H1 (cell line): ENCODE measurements around the gene WDCP. TPM values are rescaled to one million over a fixed set of nuclear protein-coding genes. Genes with fewer than 3 reads are reported as not detected.
"Not testable (repeated sequence)": the region's sequence is repeated elsewhere in the genome, so short reads cannot be mapped to it uniquely, and the experiment has no call there.

Experiments
- CTCF ChIA-PET: fragments of 300-600 bp; sonication (Branson Sonifier 250); formaldehyde crosslinking; loops from one replicate; lab custom pipeline; 2021; ENCODE audit not compliant: partially characterized antibody; lab: Charles Lee
- POLR2A ChIA-PET: fragments of 300-600 bp; sonication (Branson Sonifier 250); formaldehyde crosslinking; loops from one replicate; lab custom pipeline; 2021; ENCODE audit warnings: inconsistent platforms; ENCODE audit not compliant: partially characterized antibody; lab: Charles Lee
- DNase-seq, 2 experiments: peaks; one replicate each; pipeline versions ENCODE4 v3.0.0 to v3.0.0-alpha.2; 2010 to 2022; ENCODE audit warnings: low spot score in 2 of 2, low read depth in 1 of 2, mixed read lengths in 1 of 2
- FAIRE-seq: peaks from 2 replicates; lab custom pipeline; 2011; peaks lifted over from hg19 to GRCh38; lab: Jason Lieb, UNC
- H2AFZ ChIP-seq: 2 replicates; pipeline ENCODE4 v1.8.1; 2012; ENCODE audit warnings: low read length, inconsistent platforms
- H2AK5ac ChIP-seq: 2 replicates; pipeline ENCODE4 v1.6.1; 2013; ENCODE audit warnings: low read depth, low read length
- H2BK120ac ChIP-seq: replicated peaks from 2 replicates; pipeline ENCODE3; 2013; ENCODE audit warnings: low read depth, low read length, inconsistent platforms
- H2BK12ac ChIP-seq: 2 replicates; pipeline ENCODE4 v1.6.1; 2013; ENCODE audit warnings: low read depth, low read length
- H2BK15ac ChIP-seq: 2 replicates; pipeline ENCODE4 v1.6.1; 2013; ENCODE audit warnings: low read length
- H2BK20ac ChIP-seq: 2 replicates; pipeline ENCODE4 v1.6.1; 2013; ENCODE audit warnings: low read length
- H2BK5ac ChIP-seq: 2 replicates; pipeline ENCODE4 v1.6.1; 2013; ENCODE audit warnings: low read depth, low read length
- H3K14ac ChIP-seq: 2 replicates; pipeline ENCODE4 v1.6.1; 2013; ENCODE audit warnings: inconsistent platforms; ENCODE audit not compliant: insufficient read length
- H3K18ac ChIP-seq: 2 replicates; pipeline ENCODE4 v1.6.1; 2013; ENCODE audit warnings: low read length; ENCODE audit errors: extremely low read depth
- H3K23ac ChIP-seq: 2 replicates; pipeline ENCODE4 v1.6.1; 2013; ENCODE audit warnings: inconsistent platforms; ENCODE audit not compliant: insufficient read length
- H3K23me2 ChIP-seq: 2 replicates; pipeline ENCODE4 v1.6.1; 2013; ENCODE audit warnings: low read depth, low read length
- H3K27ac ChIP-seq: 2 replicates; pipeline ENCODE4 v1.6.1; 2011; ENCODE audit warnings: low read depth, low read length, inconsistent platforms
- H3K27me3 ChIP-seq, 4 experiments: replicated peaks in 1 of 4; 1 replicate in 1 of 4; 2 replicates in 3 of 4; pipeline versions ENCODE4 v1.6.1 to v1.8.1; 2011 to 2013; ENCODE audit warnings: low read length in 3 of 4, mild to moderate bottlenecking in 3 of 4, inconsistent platforms in 2 of 4, mixed read lengths in 2 of 4, moderate library complexity in 1 of 4; ENCODE audit not compliant: control insufficient read depth in 3 of 4, insufficient read depth in 3 of 4; ENCODE audit errors: extremely low read depth in 1 of 4
- H3K36me3 ChIP-seq, 4 experiments: 2 replicates each; pipeline versions ENCODE4 v1.6.1 to v1.8.1; 2011 to 2013; ENCODE audit warnings: mild to moderate bottlenecking in 4 of 4, low read length in 3 of 4, moderate library complexity in 2 of 4, control low read depth in 1 of 4, inconsistent platforms in 1 of 4; ENCODE audit not compliant: insufficient read depth in 4 of 4, control insufficient read depth in 2 of 4
- H3K4ac ChIP-seq: replicated peaks from 2 replicates; pipeline ENCODE3; 2013; ENCODE audit warnings: low read length, low read depth, mixed read lengths, inconsistent platforms; ENCODE audit not compliant: insufficient read length
- H3K4me1 ChIP-seq, 4 experiments: replicated peaks in 1 of 4; 1 replicate in 1 of 4; 2 replicates in 3 of 4; pipeline versions ENCODE4 v1.6.1 to v1.8.1; 2011 to 2013; ENCODE audit warnings: low read length in 3 of 4, inconsistent platforms in 2 of 4, mixed read lengths in 1 of 4; ENCODE audit not compliant: insufficient read depth in 4 of 4, control insufficient read depth in 3 of 4
- H3K4me2 ChIP-seq, 2 experiments: 2 replicates each; pipeline versions ENCODE4 v1.6.1 to v1.8.1; 2011 to 2013; ENCODE audit warnings: low read depth in 2 of 2, low read length in 2 of 2, control low read depth in 1 of 2, inconsistent platforms in 1 of 2, mild to moderate bottlenecking in 1 of 2; ENCODE audit not compliant: insufficient read depth in 1 of 2
- H3K4me3 ChIP-seq, 4 experiments: fragments of 200-600, 300-600 bp in 1 of 4; sonication (generic), shearing (Covaris generic), sonication (Bioruptor Twin) in 1 of 4; 2 replicates each; pipeline versions ENCODE4 v1.5.1 to v1.8.1; 2011 to 2016; ENCODE audit warnings: low read length in 4 of 4, low read depth in 3 of 4, control low read depth in 2 of 4, inconsistent platforms in 2 of 4, mild to moderate bottlenecking in 2 of 4, mixed read lengths in 1 of 4, moderate library complexity in 1 of 4; ENCODE audit not compliant: insufficient read depth in 2 of 4; ENCODE audit errors: extremely low read depth in 1 of 4
- H3K56ac ChIP-seq: replicated peaks from 2 replicates; pipeline ENCODE3; 2013; ENCODE audit warnings: low read depth, mild to moderate bottlenecking, mixed read lengths, low read length, inconsistent platforms; ENCODE audit not compliant: insufficient read length
- H3K79me1 ChIP-seq: 2 replicates; pipeline ENCODE4 v1.6.1; 2013; ENCODE audit warnings: low read depth, low read length, control low read depth
- H3K79me2 ChIP-seq, 2 experiments: 2 replicates each; pipeline versions ENCODE4 v1.6.1 to v1.8.1; 2012 to 2013; ENCODE audit warnings: low read length in 2 of 2, mild to moderate bottlenecking in 2 of 2, inconsistent platforms in 1 of 2; ENCODE audit not compliant: insufficient read depth in 2 of 2, control insufficient read depth in 1 of 2
- H3K9ac ChIP-seq, 4 experiments: replicated peaks in 1 of 4; 1 replicate in 1 of 4; 2 replicates in 3 of 4; pipeline versions ENCODE4 v1.6.1 to v1.8.1; 2011 to 2013; ENCODE audit warnings: low read depth in 3 of 4, low read length in 3 of 4, control low read depth in 2 of 4, mild to moderate bottlenecking in 2 of 4, moderate library complexity in 2 of 4, inconsistent platforms in 1 of 4; ENCODE audit errors: extremely low read depth in 1 of 4
- H3K9me3 ChIP-seq, 2 experiments: 2 replicates each; pipeline versions ENCODE4 v1.6.1 to v1.8.1; 2012 to 2013; ENCODE audit warnings: mild to moderate bottlenecking in 2 of 2, moderate library complexity in 2 of 2, control low read depth in 1 of 2, inconsistent platforms in 1 of 2, low read depth in 1 of 2, low read length in 1 of 2, mixed read lengths in 1 of 2; ENCODE audit not compliant: insufficient read depth in 2 of 2
- H4K20me1 ChIP-seq, 2 experiments: replicated peaks in 1 of 2; 2 replicates each; pipeline versions ENCODE3 to v1.8.1; 2011 to 2013; ENCODE audit warnings: inconsistent platforms in 2 of 2, low read length in 2 of 2, mild to moderate bottlenecking in 1 of 2; ENCODE audit not compliant: insufficient read depth in 2 of 2, control insufficient read depth in 1 of 2
- H4K5ac ChIP-seq: 2 replicates; pipeline ENCODE4 v1.6.1; 2013; ENCODE audit warnings: low read length, low read depth, mixed read lengths, inconsistent platforms; ENCODE audit not compliant: insufficient read length
- H4K8ac ChIP-seq: 2 replicates; pipeline ENCODE4 v1.8.0; 2013; ENCODE audit warnings: mild to moderate bottlenecking, moderate library complexity, low read length, inconsistent platforms; ENCODE audit not compliant: insufficient read depth; ENCODE audit errors: extremely low read depth
- H4K91ac ChIP-seq: replicated peaks from 2 replicates; pipeline ENCODE3; 2013; ENCODE audit warnings: low read length, mixed read lengths, inconsistent platforms; ENCODE audit not compliant: insufficient read length
- WGBS, 2 experiments: shearing (Covaris generic) in 1 of 2; methylation state at CpG; one replicate each; pipeline versions ENCODE4 v1.1.6 to v1.1.7; 2013 to 2015; ENCODE audit warnings: low lambda C conversion rate in 2 of 2, mixed read lengths in 2 of 2, inconsistent platforms in 1 of 2, low coverage in 1 of 2, missing lambda C conversion rate in 1 of 2; ENCODE audit not compliant: insufficient replicate concordance in 2 of 2, insufficient coverage in 1 of 2, insufficient read length in 1 of 2; ENCODE audit errors: extremely low coverage in 1 of 2, missing lambda C conversion rate in 1 of 2; 5-methylcytosine and 5-hydroxymethylcytosine counted together
- polyA plus RNA-seq, 7 experiments: library from polyadenylated mRNA; depleted of rRNA in 3 of 7; stranded (reverse) in 5 of 7; unstranded in 2 of 7; fragments of >200 nt in 5 of 7; fragments of 200-250 nt in 2 of 7; gene quantifications; 1 replicate in 5 of 7; 2 replicates in 1 of 7; 4 replicates in 1 of 7; pipeline versions ENCODE4 v1.2.1 to v1.2.3, GENCODE V29; 2011 to 2013; ENCODE audit warnings: missing spikeins in 2 of 7, mixed read lengths in 2 of 7
- total RNA-seq: library from RNA; stranded (reverse); fragmentation: NEBNext Ultra II Directional; extraction: Animal tissue kit (Norgen Biotek cat#: 25700); gene quantifications from 2 replicates; pipeline ENCODE4 v1.2.1, GENCODE V29; 2021

Gene WDCP
- total and polyA plus RNA-seq, 2 of the 8 experiments (the other 6 are each of a cell fraction or from before 2014, with no cell fraction given), result 19.2 to 40.1 TPM

- H2AK5ac ChIP-seq, H3K79me2 ChIP-seq, H2BK12ac ChIP-seq, H4K5ac ChIP-seq, H3K79me1 ChIP-seq, CTCF ChIA-PET, H3K4me1 ChIP-seq, H3K14ac ChIP-seq, H3K4me2 ChIP-seq, H2AFZ ChIP-seq, H3K9ac ChIP-seq, H3K23me2 ChIP-seq, H3K9me3 ChIP-seq, H2BK20ac ChIP-seq, H3K4ac ChIP-seq, POLR2A ChIA-PET, H3K23ac ChIP-seq, DNase-seq, H2BK15ac ChIP-seq, H2BK120ac ChIP-seq, H4K20me1 ChIP-seq, FAIRE-seq, H3K56ac ChIP-seq, H3K4me3 ChIP-seq, H4K91ac ChIP-seq, H3K27me3 ChIP-seq, H3K36me3 ChIP-seq, H3K18ac ChIP-seq, H4K8ac ChIP-seq, H3K27ac ChIP-seq, H2BK5ac ChIP-seq: not testable (repeated sequence)
- 84% methylated on average over 5 of the region's 5 CpGs; no CpG with 5 or more reads in 1 of the 2 experiments for WGBS, 2 experiments
Measured at GRCh38 chr2:24093270-24093669, 46.1 kb upstream of the WDCP start.
